Glomerular visceral epithelial cell (primary cell): ENCODE measurements around the gene ADCY4.

ENCODE experiments used
- DNase-seq: peaks from one replicate; pipeline ENCODE4 v3.0.0-alpha.2; 2016; ENCODE audit errors: extremely low spot score

The ADCY4 gene

GRCh38 chr14:24274101-24274543 is 60.7 kb downstream of the ADCY4 start:
- DNase-seq: no peak

- no peak for DNase-seq
These were observed 61.4 kb downstream of the ADCY4 start for GRCh38 chr14:24273422-24273998.

- no peak for DNase-seq
These were observed 62.4 kb downstream of the ADCY4 start for GRCh38 chr14:24272467-24272866.

- no peak for DNase-seq
These were observed 63.0 kb downstream of the ADCY4 start for GRCh38 chr14:24271834-24272263.

GRCh38 chr14:24271134-24271833 is 63.6 kb downstream of the ADCY4 start, which contains the start of gene RABGGTA:
Gene RABGGTA (minus strand): TSS chr14:24271597. CDS start chr14:24271115, 482 bp downstream.
- DNase-seq: peak; percentile 87

GRCh38 chr14:24270537-24271133 is 64.2 kb downstream of the ADCY4 start:
- no peak for DNase-seq

- DNase-seq: no peak
These were observed 64.8 kb downstream of the ADCY4 start for GRCh38 chr14:24269910-24270536.

- no peak for DNase-seq
These were observed 65.5 kb downstream of the ADCY4 start for GRCh38 chr14:24269368-24269767.
